Rectal smooth muscle tissue (tissue), 1 donor: Measurements from ENCODE around the gene PHC2.

Experiments used
- H3K27ac ChIP-seq: one replicate; pipeline ENCODE4 v1.7.0; 2013; ENCODE audit warnings: low read depth, low read length, inconsistent platforms
- H3K27me3 ChIP-seq: one replicate; pipeline ENCODE4 v1.7.0; 2013; ENCODE audit warnings: low read length; ENCODE audit not compliant: control insufficient read depth, insufficient read depth
- H3K36me3 ChIP-seq: one replicate; pipeline ENCODE4 v1.7.0; 2013; ENCODE audit warnings: low read length; ENCODE audit not compliant: control insufficient read depth, insufficient read depth
- H3K4me1 ChIP-seq: one replicate; pipeline ENCODE4 v1.7.0; 2013; ENCODE audit warnings: low read length; ENCODE audit not compliant: control insufficient read depth, insufficient read depth
- H3K4me3 ChIP-seq: one replicate; pipeline ENCODE4 v1.7.0; 2013; ENCODE audit warnings: low read length
- H3K9ac ChIP-seq: one replicate; pipeline ENCODE4 v1.7.0; 2013; ENCODE audit warnings: low read length

Gene PHC2

DNA sequence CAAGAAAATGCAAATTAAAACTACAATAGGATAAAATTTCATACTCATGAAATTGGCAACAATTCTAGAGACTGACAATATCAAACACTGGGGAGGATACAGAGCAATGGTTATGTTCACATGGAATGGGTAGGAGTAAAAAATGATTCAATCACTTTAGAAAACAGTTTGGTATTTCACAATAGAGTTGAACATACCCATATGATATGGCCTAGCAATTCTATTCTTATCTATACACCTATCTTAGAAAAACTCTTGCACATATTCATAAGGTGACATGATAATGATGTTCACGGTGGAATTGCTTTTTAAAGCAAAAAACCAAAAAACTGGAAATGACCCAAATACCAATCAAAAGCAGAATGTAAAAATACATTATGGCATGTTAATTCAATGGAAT, 28.7 kb downstream of the PHC2 start:
- H3K36me3 ChIP-seq = no peaks in the 10 kb centered on the region
- no peak overlapping the region for H3K27ac ChIP-seq
- peaks cover 8% of the 10 kb centered on the region for H3K4me1 ChIP-seq
- H3K9ac ChIP-seq = no peak overlapping the region
- no peak overlapping the region for H3K4me3 ChIP-seq
- H3K27me3 ChIP-seq = no peaks in the 10 kb centered on the region

DNA sequence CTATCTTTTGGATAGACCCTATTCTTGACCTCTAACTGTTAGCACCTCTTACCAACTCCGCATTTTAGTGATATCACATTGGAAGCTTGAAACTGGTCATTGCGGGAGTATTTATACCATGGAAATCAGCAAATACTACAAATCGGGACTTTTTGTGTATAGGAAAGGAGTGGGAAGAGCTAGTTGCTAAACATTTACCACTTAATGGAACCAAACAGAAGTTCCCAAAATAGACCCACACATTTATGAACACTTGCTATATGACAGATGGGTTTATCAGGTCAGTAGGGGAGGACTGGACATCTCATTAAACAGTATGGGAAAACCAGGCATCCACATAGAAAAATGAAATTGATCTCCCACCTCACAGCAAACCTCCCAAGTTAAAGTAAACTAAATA, 29.4 kb downstream of the PHC2 start:
- H3K27ac ChIP-seq = no peak overlapping the region
- H3K27me3 ChIP-seq = no peaks in the 10 kb centered on the region

DNA sequence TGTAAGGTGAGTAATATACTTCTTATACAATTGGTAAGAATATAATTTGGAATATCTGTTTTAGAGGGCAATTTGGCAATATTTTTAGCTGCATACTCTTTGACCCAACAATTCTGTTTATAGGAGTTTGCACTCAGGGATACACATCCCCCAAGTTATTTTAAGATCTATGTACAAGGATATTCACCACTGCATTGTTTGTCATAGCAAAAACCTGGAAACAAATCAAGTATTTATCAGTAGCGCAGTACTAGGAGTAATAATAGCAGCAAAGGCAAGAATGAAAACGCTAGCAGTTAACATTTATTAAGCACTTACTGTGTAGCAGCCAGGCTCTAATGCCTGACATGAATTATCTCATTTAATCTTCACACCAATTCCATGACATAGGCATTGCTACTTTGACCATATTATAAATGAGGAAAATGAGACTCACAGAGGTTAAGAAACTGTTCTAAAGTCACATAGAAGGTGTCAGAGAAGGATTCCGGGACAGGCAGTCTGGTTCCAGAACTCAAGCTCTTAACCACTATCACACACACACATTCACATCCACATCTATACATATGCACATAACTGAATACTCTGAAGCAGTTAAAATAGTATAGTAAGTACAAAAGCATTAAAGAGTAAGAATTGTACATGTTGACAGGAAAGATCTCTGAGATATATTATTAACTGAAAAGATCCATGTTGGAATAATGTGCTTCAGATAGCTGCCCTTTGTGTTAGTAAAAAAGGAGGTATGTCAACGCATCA, 30.6 kb downstream of the PHC2 start:
- Histone ChIP-seq H3K4me3 (no peak overlapping the region), H3K9ac (no peak overlapping the region), H3K27ac (no peak overlapping the region), H3K4me1 (peaks cover 8% of the 10 kb centered on the region), H3K36me3 (no peaks in the 10 kb centered on the region), H3K27me3 (no peaks in the 10 kb centered on the region)

More for the DNA sequence above, 29.4 kb downstream of the PHC2 start:
- Histone ChIP-seq H3K4me1 (peaks cover 8% of the 10 kb centered on the region), H3K36me3 (no peaks in the 10 kb centered on the region), H3K4me3 (no peak overlapping the region), H3K9ac (no peak overlapping the region)

DNA sequence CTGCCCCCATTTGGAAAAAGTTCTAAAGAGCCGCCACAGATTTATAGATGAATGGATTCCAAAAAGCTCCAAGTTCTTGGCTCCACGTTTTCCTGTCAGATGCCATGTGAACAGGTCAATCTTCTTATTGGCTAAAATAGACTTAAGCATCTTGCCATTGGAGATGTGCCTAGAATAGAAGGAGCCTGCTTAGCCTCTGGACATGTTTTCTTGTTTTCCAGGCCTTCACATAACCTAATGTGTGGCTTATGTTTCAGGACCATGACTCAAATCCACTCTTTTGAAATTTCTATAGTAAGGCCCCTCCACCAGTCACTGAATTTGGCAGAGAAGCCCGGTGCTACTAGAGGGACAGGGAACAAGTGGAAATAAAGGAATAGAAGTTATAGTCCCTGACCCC, 31.5 kb downstream of the PHC2 start:
- Histone ChIP-seq H3K9ac (no peak overlapping the region), H3K36me3 (no peaks in the 10 kb centered on the region), H3K27ac (peak overlapping the region; percentile 12), H3K4me3 (no peak overlapping the region), H3K4me1 (peaks cover 8% of the 10 kb centered on the region), H3K27me3 (no peaks in the 10 kb centered on the region)

DNA sequence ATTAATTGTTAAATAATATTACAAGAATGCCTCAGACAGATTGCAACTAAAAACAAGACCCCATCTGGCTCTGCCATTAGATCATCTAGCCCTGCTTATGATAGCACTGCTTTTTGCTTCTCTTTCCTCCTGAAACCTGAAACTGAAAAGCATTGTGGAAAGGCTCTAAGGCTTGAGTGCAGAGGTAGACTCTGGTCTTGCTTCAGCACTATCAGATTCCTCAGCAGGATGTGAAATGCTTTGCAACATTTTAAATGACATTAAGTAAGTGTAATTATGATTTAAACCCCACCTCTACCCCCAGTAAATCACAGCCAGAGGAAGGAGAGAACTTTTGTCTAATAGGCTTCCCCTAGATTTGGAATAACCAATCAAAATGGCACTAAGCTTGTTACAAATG, 32.9 kb downstream of the PHC2 start:
- peaks cover 8% of the 10 kb centered on the region for H3K4me1 ChIP-seq
- H3K4me3 ChIP-seq = no peak overlapping the region
- H3K27ac ChIP-seq = no peak overlapping the region
- no peaks in the 10 kb centered on the region for H3K27me3 ChIP-seq
- no peak overlapping the region for H3K9ac ChIP-seq
- no peaks in the 10 kb centered on the region for H3K36me3 ChIP-seq

DNA sequence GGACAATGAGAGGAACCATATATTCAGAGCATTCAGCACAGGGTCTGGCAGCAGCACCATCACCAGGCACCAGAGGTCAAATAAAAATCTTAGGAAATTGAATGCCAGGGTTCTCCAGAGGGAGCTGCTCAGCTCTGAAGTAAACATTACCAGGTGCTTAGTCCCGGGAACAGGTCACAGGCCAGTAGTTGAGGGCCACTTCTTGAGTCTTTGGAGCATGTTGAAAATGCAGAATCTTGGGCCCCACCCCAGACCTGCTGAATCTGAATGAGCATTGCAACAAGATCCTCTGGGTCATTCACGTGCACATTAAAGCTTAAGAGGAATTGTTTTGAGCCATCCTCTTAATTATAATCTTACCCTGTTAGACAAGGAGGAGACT, 33.8 kb downstream of the PHC2 start:
- H3K27ac ChIP-seq = no peak overlapping the region
- H3K9ac ChIP-seq = no peak overlapping the region
- no peaks in the 10 kb centered on the region for H3K36me3 ChIP-seq
- H3K27me3 ChIP-seq = no peaks in the 10 kb centered on the region
- peaks cover 8% of the 10 kb centered on the region for H3K4me1 ChIP-seq
- no peak overlapping the region for H3K4me3 ChIP-seq

DNA sequence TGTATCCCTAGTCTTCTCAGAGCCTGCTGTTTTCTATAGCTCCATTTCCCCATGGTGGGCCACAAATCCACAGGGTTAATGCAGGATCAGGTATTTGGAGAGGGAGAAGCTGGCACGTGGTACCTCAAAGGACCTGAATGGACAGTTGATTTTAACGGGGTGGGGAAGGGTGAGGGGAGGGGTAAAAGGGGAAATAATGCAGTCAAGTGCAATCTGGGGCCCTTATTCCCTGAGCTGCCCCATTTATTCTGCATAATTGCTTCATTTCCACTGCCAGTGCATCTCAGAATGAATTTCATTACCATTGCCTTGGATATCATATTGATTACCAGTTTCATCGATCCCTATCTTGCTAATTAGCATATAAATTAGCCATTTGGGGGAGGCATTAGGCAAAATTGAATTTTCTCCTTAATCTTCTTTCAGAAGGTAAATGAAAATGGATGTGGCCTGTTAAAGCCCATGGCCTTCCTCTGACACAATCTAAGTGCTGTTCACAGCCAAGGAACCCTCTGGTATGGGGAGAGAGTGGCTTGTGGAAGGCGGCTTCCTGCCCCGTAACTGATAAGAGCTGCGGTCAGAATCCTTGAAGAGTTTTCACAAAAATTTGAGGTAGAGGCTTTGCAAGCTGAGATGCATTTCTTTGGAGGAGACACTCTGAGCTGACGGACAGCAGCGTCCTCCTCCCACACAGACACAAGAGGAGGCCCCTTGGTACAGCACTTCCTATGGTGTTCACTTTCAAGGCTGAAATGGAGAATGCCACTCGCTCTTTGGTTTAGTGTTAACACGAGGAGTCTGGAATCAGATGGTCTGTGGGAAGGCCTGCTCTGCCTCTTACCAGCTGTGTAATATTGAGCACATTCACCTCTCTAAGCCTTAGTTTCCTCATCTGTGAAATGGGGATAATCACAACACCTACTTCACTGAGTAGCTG, 34.4 kb downstream of the PHC2 start:
- no peaks in the 10 kb centered on the region for H3K27me3 ChIP-seq
- no peak overlapping the region for H3K27ac ChIP-seq
- peaks cover 12% of the 10 kb centered on the region for H3K4me1 ChIP-seq
- no peak overlapping the region for H3K9ac ChIP-seq
- no peak overlapping the region for H3K4me3 ChIP-seq
- H3K36me3 ChIP-seq = no peaks in the 10 kb centered on the region

DNA sequence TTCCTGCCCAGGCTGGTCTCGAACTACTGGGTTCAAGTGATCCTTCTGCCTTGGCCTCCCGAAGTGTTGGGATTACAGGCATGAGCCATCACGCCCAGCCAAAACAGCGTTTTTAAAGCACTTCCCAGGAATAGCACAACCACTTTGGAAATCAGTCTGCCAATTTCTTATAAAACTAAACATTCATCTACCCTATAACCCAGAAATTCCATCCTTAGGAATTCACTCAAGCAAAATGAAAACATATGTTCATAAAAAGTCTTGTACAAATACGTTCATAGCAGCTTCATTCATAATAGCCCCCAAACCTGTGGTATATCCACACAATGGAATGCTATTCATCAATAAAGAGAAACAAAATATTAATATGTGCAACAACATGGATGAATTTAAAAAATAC, 36.1 kb downstream of the PHC2 start:
- H3K27me3 ChIP-seq = no peaks in the 10 kb centered on the region
- no peak overlapping the region for H3K4me3 ChIP-seq
- peaks cover 18% of the 10 kb centered on the region for H3K4me1 ChIP-seq
- no peaks in the 10 kb centered on the region for H3K36me3 ChIP-seq
- no peak overlapping the region for H3K27ac ChIP-seq
- no peak overlapping the region for H3K9ac ChIP-seq

DNA sequence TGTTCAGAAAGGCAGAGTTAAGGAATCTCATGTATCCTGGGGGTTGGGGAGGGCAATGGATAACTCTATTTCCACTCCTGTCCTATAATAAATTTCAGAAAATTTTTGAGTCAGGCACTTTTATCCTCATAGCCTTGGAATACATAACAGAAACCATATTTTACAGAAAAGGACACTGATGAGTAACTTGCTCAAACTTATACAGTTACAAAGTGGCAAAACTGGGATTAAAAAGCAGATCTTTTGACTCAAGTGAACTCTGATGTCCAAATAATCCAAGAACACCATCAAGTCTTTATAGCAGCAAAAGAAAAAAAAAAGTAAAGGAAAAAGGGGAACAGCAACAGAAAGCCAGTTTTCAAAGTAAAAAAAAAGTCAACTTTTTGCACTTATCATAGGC, 36.9 kb downstream of the PHC2 start:
- Histone ChIP-seq H3K27me3 (no peaks in the 10 kb centered on the region), H3K9ac (no peak overlapping the region), H3K4me3 (no peak overlapping the region), H3K4me1 (peaks cover 21% of the 10 kb centered on the region), H3K36me3 (no peaks in the 10 kb centered on the region), H3K27ac (no peak overlapping the region)

DNA sequence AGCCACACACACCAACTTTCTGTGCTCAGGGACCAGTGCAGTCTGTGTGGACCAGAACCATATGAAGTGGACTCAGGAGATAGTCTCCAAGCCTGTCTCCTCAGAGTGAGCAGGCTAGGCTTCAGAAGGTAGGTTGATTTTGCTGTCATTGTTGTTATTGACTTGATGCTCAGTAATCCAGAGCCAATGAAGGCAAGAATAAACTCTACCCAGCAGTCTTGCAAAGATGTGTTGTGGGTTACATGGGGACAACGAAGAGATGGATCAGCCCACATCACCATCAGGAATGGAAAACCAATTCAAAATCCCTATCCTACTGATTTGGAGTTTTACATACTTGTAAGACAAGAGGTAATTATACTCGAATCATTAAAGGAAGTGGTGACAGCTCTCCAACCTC, 37.4 kb downstream of the PHC2 start:
- Histone ChIP-seq H3K27ac (no peak overlapping the region), H3K4me1 (peaks cover 22% of the 10 kb centered on the region), H3K27me3 (no peaks in the 10 kb centered on the region), H3K4me3 (no peak overlapping the region), H3K9ac (no peak overlapping the region), H3K36me3 (no peaks in the 10 kb centered on the region)

DNA sequence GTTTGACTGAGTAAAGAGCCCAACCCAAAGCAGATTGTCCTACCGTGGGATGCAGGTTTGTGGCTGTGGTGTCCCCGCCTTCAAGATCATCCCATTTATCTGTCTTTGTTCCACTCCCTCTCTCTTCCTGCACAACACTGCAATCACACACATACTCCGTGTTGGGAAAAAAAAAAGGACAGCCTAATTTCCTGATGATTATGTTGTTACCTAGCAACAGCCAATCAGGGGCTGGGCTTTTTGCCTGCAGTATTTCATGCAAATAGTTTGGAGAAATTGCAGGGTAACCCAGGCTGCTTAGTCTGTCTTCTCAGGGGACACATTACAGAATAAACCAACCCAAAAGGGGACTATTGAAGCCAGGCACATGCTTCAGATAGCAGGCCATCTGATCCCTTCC, 38.3 kb downstream of the PHC2 start:
- Histone ChIP-seq H3K27ac (no peak overlapping the region), H3K4me3 (no peak overlapping the region), H3K36me3 (no peaks in the 10 kb centered on the region), H3K27me3 (no peaks in the 10 kb centered on the region), H3K9ac (no peak overlapping the region), H3K4me1 (peaks cover 22% of the 10 kb centered on the region)

DNA sequence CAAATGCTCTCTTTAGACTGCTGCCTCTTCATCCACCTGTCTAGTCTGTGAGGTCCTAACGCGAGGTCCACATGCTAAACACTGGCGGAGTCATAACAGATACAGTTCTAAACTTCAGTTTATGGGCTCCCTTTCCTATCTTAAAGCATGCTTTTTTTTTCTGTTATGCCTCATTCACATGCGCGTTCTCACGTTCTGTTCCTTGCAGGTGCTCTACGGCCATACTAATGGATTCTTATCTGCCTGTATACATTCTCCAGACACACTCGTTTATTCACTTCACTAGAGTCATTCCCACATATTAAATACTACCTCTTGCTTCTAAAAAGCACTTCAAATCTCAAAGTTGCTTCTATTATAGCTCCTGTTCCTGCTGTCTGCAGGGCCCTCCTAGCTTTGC, 38.7 kb downstream of the PHC2 start:
- Histone ChIP-seq H3K4me1 (peaks cover 22% of the 10 kb centered on the region), H3K36me3 (no peaks in the 10 kb centered on the region), H3K9ac (no peak overlapping the region), H3K27me3 (no peaks in the 10 kb centered on the region), H3K27ac (no peak overlapping the region), H3K4me3 (no peak overlapping the region)
